KMS-11 (cell line): ENCODE measurements around the gene CTNND1.

Experiments
- H2AFZ ChIP-seq: fragments of 200-600 bp; sonication (generic); 2 replicates; pipeline ENCODE4 v1.6.1; 2016; ENCODE audit warnings: antibody characterized with exemption, mixed run types, low read depth
- H3K27ac ChIP-seq: fragments of 200-600 bp; sonication (generic); 2 replicates; pipeline ENCODE4 v1.6.1; 2016; ENCODE audit warnings: mild to moderate bottlenecking, mixed run types
- H3K27me3 ChIP-seq: fragments of 200-600 bp; sonication (generic); 2 replicates; pipeline ENCODE4 v1.6.1; 2017; ENCODE audit warnings: mild to moderate bottlenecking, low read depth, mixed run types, moderate library complexity; ENCODE audit not compliant: insufficient read depth
- H3K36me3 ChIP-seq: fragments of 200-600 bp; sonication (generic); 2 replicates; pipeline ENCODE4 v1.6.1; 2017; ENCODE audit warnings: mild to moderate bottlenecking, mixed run types; ENCODE audit not compliant: insufficient read depth
- H3K4me1 ChIP-seq: fragments of 200-600 bp; sonication (generic); 2 replicates; pipeline ENCODE4 v1.6.1; 2016; ENCODE audit warnings: mild to moderate bottlenecking, low read depth, mixed run types; ENCODE audit not compliant: poor library complexity, severe bottlenecking
- H3K4me2 ChIP-seq: fragments of 200-600 bp; sonication (generic); 2 replicates; pipeline ENCODE4 v1.7.0; 2016; ENCODE audit warnings: mild to moderate bottlenecking, mixed run types
- H3K4me3 ChIP-seq: fragments of 200-600 bp; sonication (generic); IDR thresholded peaks from 2 replicates; pipeline ENCODE4 v1.6.1; 2017; ENCODE audit warnings: low read depth, low read length, mixed read lengths; ENCODE audit not compliant: insufficient read depth
- H3K79me2 ChIP-seq: fragments of 200-600 bp; sonication (generic); 2 replicates; pipeline ENCODE4 v1.6.1; 2016; ENCODE audit warnings: low read depth, mixed run types; ENCODE audit not compliant: insufficient read depth
- H3K9ac ChIP-seq: fragments of 200-600 bp; sonication (generic); 2 replicates; pipeline ENCODE4 v1.6.1; 2016; ENCODE audit warnings: mild to moderate bottlenecking, mixed run types
- H4K20me1 ChIP-seq: fragments of 200-600 bp; sonication (generic); 2 replicates; pipeline ENCODE4 v1.6.1; 2016; ENCODE audit warnings: mild to moderate bottlenecking, mixed run types; ENCODE audit not compliant: insufficient read depth
- CTCF ChIP-seq: fragments of 200-600 bp; sonication (generic); conservative IDR thresholded peaks from 2 replicates; pipeline ENCODE4 v1.6.1; 2017; ENCODE audit warnings: low read depth, mild to moderate bottlenecking, antibody characterized with exemption, low read length, moderate library complexity, mixed read lengths

The CTNND1 gene

GRCh38 chr11:57764021-57764420 lies 2.4 kb downstream of the CTNND1 start:
- no peaks in the 10 kb centered on the region for H3K4me1 ChIP-seq
- H4K20me1 ChIP-seq, result no peaks in the 10 kb centered on the region
- H3K4me3 ChIP-seq, result no peak overlapping the region
- no peak overlapping the region for H2AFZ ChIP-seq
- no peak overlapping the region for H3K9ac ChIP-seq
- no peak for TF ChIP-seq CTCF
- no peak overlapping the region for H3K4me2 ChIP-seq
- H3K36me3 ChIP-seq, result no peaks in the 10 kb centered on the region
- no peaks in the 10 kb centered on the region for H3K27me3 ChIP-seq
- H3K27ac ChIP-seq, result no peak overlapping the region
- H3K79me2 ChIP-seq, result no peaks in the 10 kb centered on the region

GRCh38 chr11:57764566-57764965 lies 3.0 kb downstream of the CTNND1 start:
- Histone ChIP-seq H4K20me1 (no peaks in the 10 kb centered on the region), H3K9ac (no peak overlapping the region), H3K27me3 (no peaks in the 10 kb centered on the region), H3K4me2 (no peak overlapping the region), H3K27ac (no peak overlapping the region), H3K4me3 (no peak overlapping the region), H3K36me3 (no peaks in the 10 kb centered on the region), H3K4me1 (no peaks in the 10 kb centered on the region), H3K79me2 (no peaks in the 10 kb centered on the region), H2AFZ (no peak overlapping the region)
- no peak for TF ChIP-seq CTCF

- Histone ChIP-seq H3K4me2 (no peak overlapping the region), H4K20me1 (no peaks in the 10 kb centered on the region), H2AFZ (no peak overlapping the region), H3K36me3 (no peaks in the 10 kb centered on the region), H3K4me1 (no peaks in the 10 kb centered on the region), H3K79me2 (no peaks in the 10 kb centered on the region), H3K27ac (no peak overlapping the region), H3K27me3 (no peaks in the 10 kb centered on the region), H3K9ac (no peak overlapping the region), H3K4me3 (no peak overlapping the region)
- no peak for TF ChIP-seq CTCF
Observed at GRCh38 chr11:57764972-57765371, 3.4 kb downstream of the CTNND1 start.

GRCh38 chr11:57770793-57771192 lies 9.2 kb downstream of the CTNND1 start:
- TF ChIP-seq CTCF, result no peak
- H3K79me2 ChIP-seq, result no peaks in the 10 kb centered on the region

More at GRCh38 chr11:57770793-57771192, 9.2 kb downstream of the CTNND1 start:
- Histone ChIP-seq H4K20me1 (no peaks in the 10 kb centered on the region), H3K9ac (no peak overlapping the region), H3K4me2 (no peak overlapping the region), H3K36me3 (no peaks in the 10 kb centered on the region), H2AFZ (no peak overlapping the region), H3K27me3 (no peaks in the 10 kb centered on the region), H3K4me1 (no peaks in the 10 kb centered on the region), H3K4me3 (no peak overlapping the region), H3K27ac (no peak overlapping the region)
